ENCODE measurements around the gene POLR2A.

POLR2A gene

DNA sequence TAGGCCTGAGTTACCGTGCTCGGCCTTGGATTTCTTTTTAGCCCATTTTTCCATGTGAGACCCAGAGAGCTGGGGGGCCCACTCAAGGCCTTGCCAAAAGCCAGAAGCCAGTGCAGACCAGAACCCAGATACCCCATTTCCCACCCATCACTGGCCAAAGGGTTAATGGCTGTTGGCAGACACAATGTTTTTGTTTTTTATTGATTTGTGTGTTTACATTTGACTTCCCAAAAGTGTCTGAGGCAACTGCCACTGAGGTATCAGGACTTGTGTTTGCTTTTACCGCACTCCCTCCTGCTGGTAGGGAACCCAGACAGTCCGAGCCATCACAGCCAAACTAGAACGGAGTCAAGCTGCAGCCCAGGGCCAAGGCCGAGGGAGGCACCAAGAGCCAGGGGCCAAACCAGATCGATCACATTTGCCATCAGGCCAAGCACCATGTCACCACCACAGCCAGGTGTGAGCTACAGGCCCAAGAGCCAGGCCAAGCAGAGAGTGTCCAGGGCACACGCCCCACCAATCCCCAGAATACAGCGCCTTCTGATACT lies 57.0 kb downstream of the POLR2A start:
- no peak overlapping the region for H2AK5ac ChIP-seq (ENCODE audit: low read length, severe bottlenecking)
- 83% methylated on average over 9 of the region's 9 CpGs for WGBS
- H3K79me1 ChIP-seq (replicated peaks; ENCODE audit: low read length, poor library complexity, severe bottlenecking) = no peaks in the 10 kb centered on the region
- H3K27ac ChIP-seq (ENCODE audit: low read length, poor library complexity, severe bottlenecking) = no peak overlapping the region
- no peak for DNase-seq
- H3K4me1 ChIP-seq (ENCODE audit: control insufficient read depth, insufficient read depth, low read depth, low read length) = peaks cover 3% of the 10 kb centered on the region
- no peak overlapping the region for H3K4me2 ChIP-seq (ENCODE audit: low read length, poor library complexity, severe bottlenecking)
- H3K14ac ChIP-seq (ENCODE audit: low read length in 2 of 2) = no peak overlapping the region
- H2BK15ac ChIP-seq (ENCODE audit: low read depth, poor library complexity, severe bottlenecking) = no peak overlapping the region
- H4K91ac ChIP-seq (ENCODE audit: low read length) = no peak overlapping the region
- H3K36me3 ChIP-seq (ENCODE audit: control insufficient read depth in 1 of 2, insufficient read depth in 2 of 2, low read depth in 1 of 2, low read length in 2 of 2) = no peaks in the 10 kb centered on the region
- H3K23ac ChIP-seq (ENCODE audit: low read length in 2 of 2) = no peak overlapping the region
- no peak overlapping the region for H2AFZ ChIP-seq (ENCODE audit: low read depth, low read length)
- no peak overlapping the region for H4K8ac ChIP-seq (ENCODE audit: low read length)
- no peak overlapping the region for H3K4me3 ChIP-seq (ENCODE audit: insufficient read depth in 1 of 2, low read depth in 1 of 2, low read length in 2 of 2)
- H2BK5ac ChIP-seq (ENCODE audit: low read depth, low read length, poor library complexity, severe bottlenecking) = no peak overlapping the region
- H2BK120ac ChIP-seq (ENCODE audit: low read depth, low read length) = no peak overlapping the region
- no peak overlapping the region for H2BK12ac ChIP-seq (ENCODE audit: low read length in 2 of 2)
- H3K9me3 ChIP-seq (ENCODE audit: control insufficient read depth, low read length) = peaks cover 16% of the 10 kb centered on the region
- H3K9ac ChIP-seq (ENCODE audit: low read length) = no peak overlapping the region
- peaks cover 14% of the 10 kb centered on the region in 2 experiments for H3K27me3 ChIP-seq (ENCODE audit: control insufficient read depth in 1 of 2, insufficient read depth in 1 of 2, low read length in 2 of 2)
- H3K18ac ChIP-seq (ENCODE audit: low read depth in 1 of 2, low read length in 2 of 2) = no peak overlapping the region
- no peak overlapping the region for H3K4ac ChIP-seq (ENCODE audit: low read depth in 1 of 2, low read length in 2 of 2)

DNA sequence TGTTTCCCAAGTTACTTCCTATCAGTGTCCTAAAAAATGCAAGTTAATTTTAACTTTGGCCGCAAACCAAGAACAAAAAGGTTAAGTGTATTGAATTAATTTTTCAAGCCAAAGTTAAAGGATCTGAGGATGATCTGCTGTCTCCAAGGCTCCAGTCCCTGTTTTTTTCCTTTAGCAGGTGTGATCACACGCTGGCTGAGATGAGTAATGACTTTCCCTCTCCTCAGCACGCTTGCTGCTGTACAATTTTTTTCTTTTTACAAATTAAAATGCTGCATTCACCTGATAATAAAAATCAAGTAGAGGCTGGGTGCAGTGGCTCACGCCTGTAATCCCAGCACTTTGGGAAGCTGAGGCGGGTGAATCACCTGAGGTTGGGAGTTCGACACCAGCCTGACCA lies 60.7 kb downstream of the POLR2A start:
- no peaks in the 10 kb centered on the region for H3K36me3 ChIP-seq (ENCODE audit: control insufficient read depth in 1 of 2, insufficient read depth in 2 of 2, low read depth in 1 of 2, low read length in 2 of 2)
- H2AFZ ChIP-seq (ENCODE audit: low read depth, low read length) = no peak overlapping the region
- H3K4ac ChIP-seq (ENCODE audit: low read depth in 1 of 2, low read length in 2 of 2) = no peak overlapping the region
- no peak overlapping the region for H3K18ac ChIP-seq (ENCODE audit: low read depth in 1 of 2, low read length in 2 of 2)
- no peak overlapping the region for H3K4me3 ChIP-seq (ENCODE audit: insufficient read depth in 1 of 2, low read depth in 1 of 2, low read length in 2 of 2)
- no peak overlapping the region for H3K9ac ChIP-seq (ENCODE audit: low read length)
- no peak overlapping the region for H2BK15ac ChIP-seq (ENCODE audit: low read depth, poor library complexity, severe bottlenecking)
- no peak overlapping the region for H3K4me2 ChIP-seq (ENCODE audit: low read length, poor library complexity, severe bottlenecking)
- no peaks in the 10 kb centered on the region for H3K9me3 ChIP-seq (ENCODE audit: control insufficient read depth, low read length)
- no peak overlapping the region for H2BK120ac ChIP-seq (ENCODE audit: low read depth, low read length)
- no peak overlapping the region for H2BK12ac ChIP-seq (ENCODE audit: low read length in 2 of 2)
- H3K23ac ChIP-seq (ENCODE audit: low read length in 2 of 2) = no peak overlapping the region
- H3K27ac ChIP-seq (ENCODE audit: low read length, poor library complexity, severe bottlenecking) = no peak overlapping the region
- H3K79me1 ChIP-seq (replicated peaks; ENCODE audit: low read length, poor library complexity, severe bottlenecking) = peaks cover 3% of the 10 kb centered on the region
- H3K4me1 ChIP-seq (ENCODE audit: control insufficient read depth, insufficient read depth, low read depth, low read length) = peaks cover 15% of the 10 kb centered on the region
- no peak overlapping the region for H4K8ac ChIP-seq (ENCODE audit: low read length)
- no peak overlapping the region for H3K14ac ChIP-seq (ENCODE audit: low read length in 2 of 2)
- no peak overlapping the region for H2BK5ac ChIP-seq (ENCODE audit: low read depth, low read length, poor library complexity, severe bottlenecking)
- DNase-seq = no peak
- H4K91ac ChIP-seq (ENCODE audit: low read length) = no peak overlapping the region
- H2AK5ac ChIP-seq (ENCODE audit: low read length, severe bottlenecking) = no peak overlapping the region
- H3K27me3 ChIP-seq (ENCODE audit: control insufficient read depth in 1 of 2, insufficient read depth in 1 of 2, low read length in 2 of 2) = peaks cover 14% of the 10 kb centered on the region in 2 experiments
- 75% methylated on average over 6 of the region's 6 CpGs for WGBS

DNA sequence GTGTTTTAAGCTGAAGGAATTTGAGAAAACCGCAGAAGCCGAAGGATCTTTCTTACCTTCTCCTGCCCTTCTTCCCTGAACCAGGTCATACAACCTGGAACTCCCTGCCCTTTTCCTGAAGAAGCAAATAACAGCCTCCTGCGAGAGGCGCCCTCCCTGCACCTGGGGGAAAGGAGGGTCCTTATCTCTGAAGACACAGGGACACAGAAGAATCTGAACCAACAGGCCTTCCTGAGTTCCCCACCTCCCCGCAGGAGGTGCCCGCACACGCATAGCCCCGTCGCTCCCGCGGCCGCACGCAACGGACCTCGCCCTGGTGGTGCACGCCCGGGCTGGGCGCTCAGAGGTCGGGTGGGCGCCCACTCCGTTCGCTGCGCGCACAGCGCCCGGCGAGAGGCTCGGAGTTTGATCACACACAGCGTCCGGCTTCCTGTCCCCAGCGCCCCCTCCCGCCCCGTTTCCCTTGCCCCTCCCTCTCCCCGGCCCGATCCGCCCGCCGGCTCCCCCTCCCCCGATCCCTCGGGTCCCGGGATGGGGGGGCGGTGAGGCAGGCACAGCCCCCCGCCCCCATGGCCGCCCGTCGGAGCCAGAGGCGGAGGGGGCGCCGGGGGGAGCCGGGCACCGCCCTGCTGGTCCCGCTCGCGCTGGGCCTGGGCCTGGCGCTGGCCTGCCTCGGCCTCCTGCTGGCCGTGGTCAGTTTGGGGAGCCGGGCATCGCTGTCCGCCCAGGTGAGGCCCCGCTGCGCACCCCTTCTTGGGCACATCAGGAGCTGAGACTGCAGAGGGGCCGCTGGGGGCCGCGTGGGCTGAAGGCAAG lies 64.6 kb downstream of the POLR2A start, which contains the start of gene TNFSF12:
Gene TNFSF12, plus strand, starts transcription at position 474 of the 816 bp plus-strand sequence. Its CDS starts 96 bp downstream, at position 570.
- 6% methylated on average over 39 of the region's 65 CpGs for WGBS
- peaks cover 0 to under 1% of the 10 kb centered on the region in 2 experiments for H3K27me3 ChIP-seq (ENCODE audit: control insufficient read depth in 1 of 2, insufficient read depth in 1 of 2, low read length in 2 of 2)
- H3K23ac ChIP-seq (ENCODE audit: low read length in 2 of 2) = peak within 1 kb of the TSS in 1 of 2 experiments; percentile 79
- H3K9me3 ChIP-seq (ENCODE audit: control insufficient read depth, low read length) = no peaks in the 10 kb centered on the region
- peak; percentile 40 for DNase-seq
- peak within 1 kb of the TSS; percentile 92 for H2AFZ ChIP-seq (ENCODE audit: low read depth, low read length)
- H3K4me1 ChIP-seq (ENCODE audit: control insufficient read depth, insufficient read depth, low read depth, low read length) = peaks cover 15% of the 10 kb centered on the region
- H4K8ac ChIP-seq (ENCODE audit: low read length) = peak within 1 kb of the TSS; percentile 99
- H3K9ac ChIP-seq (ENCODE audit: low read length) = peak within 1 kb of the TSS; percentile 86
- H4K91ac ChIP-seq (ENCODE audit: low read length) = peak within 1 kb of the TSS; percentile 97
- peak within 1 kb of the TSS in 1 of 2 experiments; percentile 93 for H3K14ac ChIP-seq (ENCODE audit: low read length in 2 of 2)
- H3K18ac ChIP-seq (ENCODE audit: low read depth in 1 of 2, low read length in 2 of 2) = peak within 1 kb of the TSS; percentile 84 to 99
- no peak within 1 kb of the TSS for H3K27ac ChIP-seq (ENCODE audit: low read length, poor library complexity, severe bottlenecking)
- H3K36me3 ChIP-seq (ENCODE audit: control insufficient read depth in 1 of 2, insufficient read depth in 2 of 2, low read depth in 1 of 2, low read length in 2 of 2) = peaks cover 4% of the 10 kb centered on the region in 2 experiments
- H3K4me2 ChIP-seq (ENCODE audit: low read length, poor library complexity, severe bottlenecking) = peak within 1 kb of the TSS; percentile 99
- peak within 1 kb of the TSS; percentile 9 for H2BK5ac ChIP-seq (ENCODE audit: low read depth, low read length, poor library complexity, severe bottlenecking)
- H3K4ac ChIP-seq (ENCODE audit: low read depth in 1 of 2, low read length in 2 of 2) = peak within 1 kb of the TSS; percentile 92 to 93
- H3K79me1 ChIP-seq (replicated peaks; ENCODE audit: low read length, poor library complexity, severe bottlenecking) = peaks cover 3% of the 10 kb centered on the region
- H3K4me3 ChIP-seq (ENCODE audit: insufficient read depth in 1 of 2, low read depth in 1 of 2, low read length in 2 of 2) = peak within 1 kb of the TSS; percentile 79 to 84
- peak within 1 kb of the TSS; percentile 95 for H2BK15ac ChIP-seq (ENCODE audit: low read depth, poor library complexity, severe bottlenecking)
- no peak within 1 kb of the TSS for H2AK5ac ChIP-seq (ENCODE audit: low read length, severe bottlenecking)
- H2BK12ac ChIP-seq (ENCODE audit: low read length in 2 of 2) = peak within 1 kb of the TSS; percentile 77 to 85
- H2BK120ac ChIP-seq (ENCODE audit: low read depth, low read length) = peak within 1 kb of the TSS; percentile 91

Measured in mesenchymal stem cell (in vitro differentiated cells and primary cell).